Measurements from ENCODE around the gene DDX17.

DDX17 gene

DNA sequence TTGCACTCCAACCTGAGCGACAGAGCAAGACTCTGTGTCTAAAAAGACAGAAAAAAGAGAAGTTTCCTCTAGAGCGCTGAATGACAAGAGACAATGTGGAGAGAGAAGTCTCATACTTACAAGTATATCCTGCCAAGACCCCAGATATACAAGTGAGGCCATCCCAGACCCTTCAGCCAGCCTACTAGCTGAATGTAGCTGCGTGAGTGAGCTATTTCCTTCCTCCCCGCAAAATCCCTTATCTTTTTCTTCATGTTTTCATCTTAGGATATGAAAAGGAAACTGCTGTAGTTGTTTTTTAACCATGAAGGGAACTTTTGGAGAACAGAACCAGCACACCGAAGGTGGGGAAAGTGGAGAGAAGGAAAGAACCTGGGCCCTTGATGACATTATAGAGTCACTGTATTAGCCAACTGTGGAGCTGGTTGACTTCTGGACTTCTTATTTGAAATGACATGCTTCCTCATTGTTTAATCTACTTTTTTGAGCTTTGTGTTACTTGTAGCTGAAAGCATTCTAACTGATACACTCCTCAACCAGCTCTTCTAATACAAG is 4.4 kb upstream of the DDX17 start:
- Histone ChIP-seq H3K27me3 (ENCODE audit: control insufficient read depth, insufficient read depth, low read length) (peaks cover 2% of the 10 kb centered on the region), H3K36me3 (ENCODE audit: control insufficient read depth, insufficient read depth, low read length) (no peaks in the 10 kb centered on the region), H3K4me1 (ENCODE audit: control insufficient read depth, insufficient read depth, low read length) (peaks cover 7% of the 10 kb centered on the region), H3K9ac (ENCODE audit: low read length) (no peak overlapping the region), H3K4me3 (ENCODE audit: low read length) (no peak overlapping the region), H3K9me3 (ENCODE audit: control insufficient read depth, low read length) (no peaks in the 10 kb centered on the region)

DNA sequence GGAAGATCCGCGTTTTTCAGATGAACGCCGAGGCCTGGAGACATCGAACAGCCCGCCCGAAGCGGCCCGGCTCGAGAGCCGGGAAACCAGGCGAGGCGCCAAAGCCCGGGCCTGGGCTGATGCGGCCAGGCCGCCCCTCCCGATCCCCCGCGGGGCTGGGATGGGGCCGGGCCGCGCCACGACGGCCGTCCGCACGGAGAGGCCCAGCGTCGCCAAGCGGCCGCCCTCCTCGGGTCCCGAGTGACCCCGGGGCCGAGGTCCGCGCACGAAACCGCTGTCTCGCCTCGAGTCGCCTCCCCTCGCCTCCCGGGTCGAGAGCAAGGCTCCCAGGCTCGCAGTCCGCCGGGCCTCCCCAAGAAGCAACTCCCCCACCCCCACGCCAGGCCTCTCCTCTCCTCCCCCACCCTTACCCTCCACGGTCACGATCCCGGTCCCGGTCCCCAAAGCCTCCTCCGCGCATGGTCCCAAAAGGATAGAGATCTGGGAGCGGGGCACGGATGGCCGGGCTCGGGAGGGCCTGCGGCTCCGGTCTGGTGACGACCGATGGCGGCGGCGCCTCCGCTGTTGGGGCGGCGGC is 482 bp downstream of the DDX17 start:
- H3K36me3 ChIP-seq (ENCODE audit: control insufficient read depth, insufficient read depth, low read length) = peaks cover 5% of the 10 kb centered on the region
- peak overlapping the region; percentile 90 for H3K4me3 ChIP-seq (ENCODE audit: low read length)
- H3K9me3 ChIP-seq (ENCODE audit: control insufficient read depth, low read length) = no peaks in the 10 kb centered on the region
- peaks cover 23% of the 10 kb centered on the region for H3K4me1 ChIP-seq (ENCODE audit: control insufficient read depth, insufficient read depth, low read length)
- H3K27me3 ChIP-seq (ENCODE audit: control insufficient read depth, insufficient read depth, low read length) = no peaks in the 10 kb centered on the region
- H3K9ac ChIP-seq (ENCODE audit: low read length) = peak overlapping the region; percentile 100

DNA sequence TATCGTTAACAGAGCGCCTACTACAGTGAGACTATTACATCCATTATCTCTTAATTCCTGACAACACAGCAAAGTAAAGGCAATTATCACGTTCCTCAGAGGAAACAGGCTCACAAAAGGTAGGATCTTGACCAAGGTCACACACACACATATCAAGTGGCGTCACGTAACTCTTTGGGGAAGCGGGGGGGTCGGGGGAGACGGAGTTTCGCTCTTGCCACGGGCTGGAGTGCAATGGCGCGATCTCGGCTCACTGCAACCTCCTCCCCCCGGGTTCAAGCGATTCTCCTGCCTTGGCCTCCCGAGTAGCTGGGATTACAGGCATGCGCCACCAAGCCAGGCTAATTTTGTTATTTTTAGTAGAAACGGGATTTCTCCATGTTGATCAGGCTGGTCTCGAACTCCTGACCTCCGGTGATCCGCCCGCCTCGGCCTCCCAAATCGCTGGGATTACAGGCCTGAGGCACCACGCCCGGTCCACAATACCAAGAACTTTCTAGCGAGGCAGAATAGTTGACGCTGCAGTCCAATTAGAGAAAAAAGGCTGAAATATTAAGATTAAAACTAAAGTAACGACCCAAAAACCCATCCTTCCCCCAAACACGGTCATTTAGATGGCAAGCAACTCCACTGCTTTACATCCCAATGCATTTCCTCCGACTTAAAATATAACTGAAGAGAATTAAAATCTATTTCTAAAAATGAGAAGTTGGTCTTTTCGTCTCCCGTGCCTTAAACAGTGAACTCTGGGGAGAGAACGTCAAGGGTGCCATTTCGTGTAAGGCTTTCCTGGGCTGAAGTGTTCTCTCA is 1.2 kb downstream of the DDX17 start:
- Histone ChIP-seq H3K9me3 (ENCODE audit: control insufficient read depth, low read length) (no peaks in the 10 kb centered on the region), H3K36me3 (ENCODE audit: control insufficient read depth, insufficient read depth, low read length) (peaks cover 5% of the 10 kb centered on the region), H3K27me3 (ENCODE audit: control insufficient read depth, insufficient read depth, low read length) (no peaks in the 10 kb centered on the region), H3K9ac (ENCODE audit: low read length) (peak overlapping the region; percentile 100), H3K4me3 (ENCODE audit: low read length) (peak overlapping the region; percentile 90), H3K4me1 (ENCODE audit: control insufficient read depth, insufficient read depth, low read length) (peaks cover 23% of the 10 kb centered on the region)

DNA sequence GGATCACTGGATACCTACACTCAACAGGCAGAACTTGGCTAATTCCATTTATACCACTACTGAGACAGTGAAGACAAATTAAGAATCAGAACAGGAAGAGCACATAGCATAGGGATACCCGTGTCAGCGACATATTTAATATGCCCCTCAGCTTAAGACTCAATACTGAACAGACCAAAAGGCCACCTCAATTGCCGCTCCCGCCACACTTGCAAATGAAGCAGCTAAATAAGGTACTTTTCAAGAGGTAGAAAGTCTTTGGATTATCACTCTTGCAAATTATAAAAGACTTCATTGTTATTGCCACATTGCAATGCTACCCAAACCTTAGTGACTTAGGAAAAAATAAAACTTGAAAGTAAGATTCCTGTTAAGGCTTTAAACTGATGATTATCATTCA is 3.1 kb downstream of the DDX17 start:
- peaks cover 14% of the 10 kb centered on the region for H3K36me3 ChIP-seq (ENCODE audit: control insufficient read depth, insufficient read depth, low read length)
- H3K9me3 ChIP-seq (ENCODE audit: control insufficient read depth, low read length) = no peaks in the 10 kb centered on the region
- no peak overlapping the region for H3K9ac ChIP-seq (ENCODE audit: low read length)
- no peak overlapping the region for H3K4me3 ChIP-seq (ENCODE audit: low read length)
- peaks cover 23% of the 10 kb centered on the region for H3K4me1 ChIP-seq (ENCODE audit: control insufficient read depth, insufficient read depth, low read length)
- no peaks in the 10 kb centered on the region for H3K27me3 ChIP-seq (ENCODE audit: control insufficient read depth, insufficient read depth, low read length)

DNA sequence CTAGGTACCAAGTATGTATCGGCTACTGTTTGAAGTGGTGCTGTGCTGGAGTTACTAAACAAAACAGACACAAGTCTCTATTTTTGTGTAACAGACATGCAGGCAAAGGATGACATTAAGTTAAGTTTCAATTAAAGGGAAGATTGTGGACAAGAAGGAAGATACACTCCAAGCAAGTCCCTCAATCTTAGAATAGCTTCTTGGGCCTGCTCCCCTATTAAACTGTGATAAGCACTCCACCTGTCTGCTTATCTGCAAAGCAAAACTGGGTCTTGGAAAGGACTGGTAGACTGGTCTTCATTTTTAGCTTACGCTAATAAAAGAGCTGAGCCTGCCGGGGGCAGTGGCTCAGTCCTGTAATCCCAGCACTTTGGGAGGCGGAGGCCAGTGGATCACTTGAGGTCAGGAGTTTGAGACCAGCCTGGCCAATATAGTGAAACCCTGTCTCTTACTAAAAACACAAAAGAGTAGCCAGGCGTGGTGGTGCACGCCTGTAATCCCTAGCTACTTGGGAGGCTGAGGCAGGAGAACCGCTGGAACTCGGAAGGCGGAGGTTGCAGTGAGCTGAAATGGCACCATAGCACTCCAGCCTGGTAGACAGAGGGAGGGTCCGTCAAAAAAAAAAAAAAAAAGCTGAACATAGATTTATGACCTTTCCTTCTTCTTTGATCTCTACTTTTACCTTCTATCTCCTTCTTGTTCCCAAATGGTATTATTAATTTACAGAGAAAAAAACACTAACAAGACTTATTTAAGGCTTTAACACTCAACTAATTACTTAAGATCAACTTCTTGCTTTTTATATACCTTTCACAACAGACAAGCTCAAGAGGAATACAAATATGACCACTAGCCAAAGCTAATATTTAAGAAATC is 4.1 kb downstream of the DDX17 start:
- Histone ChIP-seq H3K9me3 (ENCODE audit: control insufficient read depth, low read length) (no peaks in the 10 kb centered on the region), H3K9ac (ENCODE audit: low read length) (no peak overlapping the region), H3K4me1 (ENCODE audit: control insufficient read depth, insufficient read depth, low read length) (peaks cover 22% of the 10 kb centered on the region), H3K36me3 (ENCODE audit: control insufficient read depth, insufficient read depth, low read length) (peaks cover 19% of the 10 kb centered on the region), H3K27me3 (ENCODE audit: control insufficient read depth, insufficient read depth, low read length) (no peaks in the 10 kb centered on the region), H3K4me3 (ENCODE audit: low read length) (no peak overlapping the region)

DNA sequence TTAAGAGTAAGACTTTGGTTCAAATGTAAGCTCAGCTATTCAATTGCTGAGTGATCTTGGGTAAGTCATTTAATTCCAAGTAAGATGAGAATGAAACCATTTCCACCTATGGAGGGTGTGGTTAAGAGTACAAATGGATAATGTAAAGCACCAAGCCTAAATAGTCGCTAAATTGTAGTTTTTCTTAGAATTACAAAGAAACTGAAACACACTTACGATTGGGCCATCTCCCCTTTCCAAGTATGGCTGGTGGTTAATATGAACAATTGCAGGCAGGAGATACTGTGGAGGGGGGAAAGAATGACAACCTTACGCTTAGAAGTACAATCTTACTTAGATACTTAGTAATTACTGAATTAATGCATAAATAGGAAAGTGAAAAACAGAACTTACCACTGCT is 8.2 kb downstream of the DDX17 start:
- Histone ChIP-seq H3K4me1 (ENCODE audit: control insufficient read depth, insufficient read depth, low read length) (peaks cover 5% of the 10 kb centered on the region), H3K27me3 (ENCODE audit: control insufficient read depth, insufficient read depth, low read length) (no peaks in the 10 kb centered on the region), H3K36me3 (ENCODE audit: control insufficient read depth, insufficient read depth, low read length) (peaks cover 41% of the 10 kb centered on the region), H3K4me3 (ENCODE audit: low read length) (no peak overlapping the region), H3K9me3 (ENCODE audit: control insufficient read depth, low read length) (no peaks in the 10 kb centered on the region), H3K9ac (ENCODE audit: low read length) (no peak overlapping the region)

DNA sequence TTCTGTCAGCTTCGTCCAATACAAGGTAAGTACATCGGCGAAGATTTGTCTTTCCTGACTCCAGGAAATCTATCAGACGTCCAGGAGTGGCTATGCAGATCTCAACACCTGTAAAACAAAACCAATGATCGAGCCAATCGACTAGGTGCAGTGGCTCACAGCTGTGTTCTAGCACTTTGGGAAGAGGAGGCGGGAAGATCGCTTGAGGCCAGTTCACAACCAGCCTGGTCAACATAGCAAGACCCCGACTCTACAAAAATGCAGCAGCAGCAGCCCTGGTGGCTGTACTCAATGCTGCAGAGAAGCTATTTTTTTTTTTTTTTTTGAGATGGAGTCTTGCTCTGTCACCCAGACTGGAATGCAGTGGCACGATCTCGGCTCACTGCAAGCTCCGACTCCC is 11.2 kb downstream of the DDX17 start:
- H3K36me3 ChIP-seq (ENCODE audit: control insufficient read depth, insufficient read depth, low read length) = peaks cover 49% of the 10 kb centered on the region

DNA sequence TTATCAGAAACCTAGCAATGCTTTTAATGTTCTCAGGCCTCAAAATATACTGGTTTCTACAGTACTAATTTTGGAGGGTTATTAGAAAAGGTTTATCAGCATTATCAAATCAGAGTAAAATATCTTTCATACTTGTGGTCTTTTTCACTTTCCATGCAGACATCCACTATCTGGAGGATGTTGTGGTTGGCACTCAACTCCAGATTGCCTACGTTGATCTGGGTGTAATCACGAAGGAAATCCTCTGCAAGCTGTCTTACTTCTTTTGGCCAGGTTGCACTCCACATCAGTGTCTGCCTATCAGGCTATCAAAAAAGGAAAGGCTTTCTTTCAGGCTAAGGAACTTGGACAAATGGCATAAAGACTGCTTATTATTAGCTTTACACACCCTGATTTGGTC is 11.6 kb downstream of the DDX17 start:
- no peaks in the 10 kb centered on the region for H3K27me3 ChIP-seq (ENCODE audit: control insufficient read depth, insufficient read depth, low read length)
- no peak overlapping the region for H3K4me3 ChIP-seq (ENCODE audit: low read length)
- H3K36me3 ChIP-seq (ENCODE audit: control insufficient read depth, insufficient read depth, low read length) = peaks cover 53% of the 10 kb centered on the region
- H3K9ac ChIP-seq (ENCODE audit: low read length) = no peak overlapping the region
- no peaks in the 10 kb centered on the region for H3K9me3 ChIP-seq (ENCODE audit: control insufficient read depth, low read length)
- peaks cover 11% of the 10 kb centered on the region for H3K4me1 ChIP-seq (ENCODE audit: control insufficient read depth, insufficient read depth, low read length)

More for the DNA sequence above, 11.2 kb downstream of the DDX17 start:
- H3K9ac ChIP-seq (ENCODE audit: low read length) = no peak overlapping the region
- no peaks in the 10 kb centered on the region for H3K27me3 ChIP-seq (ENCODE audit: control insufficient read depth, insufficient read depth, low read length)
- H3K4me1 ChIP-seq (ENCODE audit: control insufficient read depth, insufficient read depth, low read length) = peaks cover 11% of the 10 kb centered on the region
- no peak overlapping the region for H3K4me3 ChIP-seq (ENCODE audit: low read length)
- H3K9me3 ChIP-seq (ENCODE audit: control insufficient read depth, low read length) = no peaks in the 10 kb centered on the region

DNA sequence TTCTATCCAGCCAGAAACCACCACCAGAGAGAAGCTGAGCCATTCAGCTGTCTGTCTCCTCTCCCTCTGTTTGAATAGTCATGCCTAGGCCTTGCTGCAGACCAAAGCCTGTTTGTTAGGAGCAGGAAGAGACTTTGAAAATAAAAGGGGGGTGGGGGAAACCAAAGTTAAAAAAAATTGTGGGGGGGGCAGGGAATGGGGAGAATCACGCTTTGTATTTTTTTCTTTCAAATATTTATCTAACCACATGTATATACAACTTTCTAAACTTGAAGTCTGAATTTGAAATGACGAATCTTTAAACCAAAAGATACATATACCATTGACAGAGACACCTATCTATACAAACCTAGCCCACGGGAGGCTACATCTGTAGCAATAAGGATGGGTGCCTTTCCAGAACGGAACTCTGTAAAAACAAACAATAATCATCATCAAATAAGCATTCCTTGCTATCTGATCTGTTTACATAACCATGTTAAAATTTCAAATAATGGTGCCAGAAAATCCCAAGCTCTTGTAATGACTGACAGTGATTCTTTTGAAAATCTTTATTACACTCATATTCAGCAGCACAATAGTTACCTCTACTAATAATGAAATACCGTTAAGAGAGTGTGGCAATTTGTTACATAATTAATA is 14.3 kb downstream of the DDX17 start:
- H3K9ac ChIP-seq (ENCODE audit: low read length) = no peak overlapping the region
- peaks cover 40% of the 10 kb centered on the region for H3K36me3 ChIP-seq (ENCODE audit: control insufficient read depth, insufficient read depth, low read length)

DNA sequence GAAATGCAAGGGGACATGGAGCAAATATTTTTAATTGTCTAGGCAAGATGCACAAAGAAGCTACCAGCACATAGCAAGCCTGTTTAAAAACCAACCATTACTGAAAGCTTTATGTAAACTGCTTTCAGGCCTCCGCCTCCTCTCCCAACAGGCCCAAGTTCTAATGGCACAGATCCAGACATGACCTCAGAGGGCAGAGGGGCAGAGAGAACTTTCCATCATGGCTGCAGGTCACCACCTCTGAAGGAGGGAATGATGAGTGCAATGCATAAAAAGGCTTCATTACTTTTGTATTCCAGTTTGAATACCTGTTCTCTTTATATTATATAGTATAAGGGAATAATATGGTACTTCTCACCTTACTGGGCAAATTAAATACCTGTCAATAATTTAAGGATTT is 15.2 kb downstream of the DDX17 start:
- Histone ChIP-seq H3K36me3 (ENCODE audit: control insufficient read depth, insufficient read depth, low read length) (peaks cover 38% of the 10 kb centered on the region), H3K9me3 (ENCODE audit: control insufficient read depth, low read length) (no peaks in the 10 kb centered on the region), H3K9ac (ENCODE audit: low read length) (no peak overlapping the region), H3K4me1 (ENCODE audit: control insufficient read depth, insufficient read depth, low read length) (peaks cover 11% of the 10 kb centered on the region), H3K4me3 (ENCODE audit: low read length) (no peak overlapping the region), H3K27me3 (ENCODE audit: control insufficient read depth, insufficient read depth, low read length) (no peaks in the 10 kb centered on the region)

More for the DNA sequence above, 14.3 kb downstream of the DDX17 start:
- Histone ChIP-seq H3K9me3 (ENCODE audit: control insufficient read depth, low read length) (no peaks in the 10 kb centered on the region), H3K4me3 (ENCODE audit: low read length) (no peak overlapping the region), H3K27me3 (ENCODE audit: control insufficient read depth, insufficient read depth, low read length) (no peaks in the 10 kb centered on the region), H3K4me1 (ENCODE audit: control insufficient read depth, insufficient read depth, low read length) (peaks cover 11% of the 10 kb centered on the region)

DNA sequence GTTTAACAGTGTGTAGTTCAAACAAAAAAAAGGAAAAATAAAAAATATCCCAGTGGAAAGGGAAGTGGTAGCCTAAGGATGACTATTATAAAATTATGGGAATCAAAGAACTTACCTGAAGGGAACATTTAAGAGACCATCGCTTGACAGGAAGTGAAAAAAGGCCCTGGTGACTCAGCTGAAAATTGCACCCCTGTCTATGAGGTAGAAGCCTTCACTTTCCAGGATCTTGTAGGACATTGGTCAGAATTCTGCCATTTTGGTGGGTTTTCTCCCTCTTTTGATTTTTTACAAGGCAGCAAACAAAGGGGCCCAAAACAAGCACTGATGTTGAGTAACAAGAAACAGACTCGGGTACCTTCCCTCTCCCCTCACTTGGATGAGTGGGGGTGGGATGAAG is 15.6 kb downstream of the DDX17 start:
- peaks cover 11% of the 10 kb centered on the region for H3K4me1 ChIP-seq (ENCODE audit: control insufficient read depth, insufficient read depth, low read length)
- H3K27me3 ChIP-seq (ENCODE audit: control insufficient read depth, insufficient read depth, low read length) = no peaks in the 10 kb centered on the region
- peaks cover 37% of the 10 kb centered on the region for H3K36me3 ChIP-seq (ENCODE audit: control insufficient read depth, insufficient read depth, low read length)
- no peak overlapping the region for H3K4me3 ChIP-seq (ENCODE audit: low read length)
- no peaks in the 10 kb centered on the region for H3K9me3 ChIP-seq (ENCODE audit: control insufficient read depth, low read length)
- H3K9ac ChIP-seq (ENCODE audit: low read length) = no peak overlapping the region
